Skeletal muscle satellite cell (primary cell): ENCODE results near the gene NGLY1.

ENCODE experiments used
- H3K27me3 ChIP-seq: 2 replicates; pipeline ENCODE4 v1.7.0; 2013; ENCODE audit warnings: low read length; ENCODE audit not compliant: control insufficient read depth, insufficient read depth
- H3K36me3 ChIP-seq: 2 replicates; pipeline ENCODE4 v1.7.0; 2013; ENCODE audit warnings: mild to moderate bottlenecking, control low read depth, low read length; ENCODE audit not compliant: insufficient read depth
- H3K4me1 ChIP-seq: 2 replicates; pipeline ENCODE4 v1.7.0; 2013; ENCODE audit warnings: low read length; ENCODE audit not compliant: control insufficient read depth, insufficient read depth
- H3K4me2 ChIP-seq: 2 replicates; pipeline ENCODE4 v1.7.0; 2013; ENCODE audit warnings: mild to moderate bottlenecking, low read length
- H3K4me3 ChIP-seq: 2 replicates; pipeline ENCODE4 v1.7.0; 2013; ENCODE audit warnings: low read length
- H3K9ac ChIP-seq: 2 replicates; pipeline ENCODE4 v1.7.0; 2013; ENCODE audit warnings: mild to moderate bottlenecking, low read depth, low read length, moderate library complexity
- H3K9me3 ChIP-seq: replicated peaks from 2 replicates; pipeline ENCODE4 v1.7.0; 2013; ENCODE audit warnings: mild to moderate bottlenecking, control low read depth, low read length

NGLY1 gene

GRCh38 chr3:25817107-25817506 is 33.9 kb upstream of the NGLY1 start:
- Histone ChIP-seq H3K4me3 (no peak overlapping the region), H3K36me3 (no peaks in the 10 kb centered on the region), H3K4me2 (no peak overlapping the region), H3K9ac (no peak overlapping the region), H3K4me1 (peaks cover 8% of the 10 kb centered on the region), H3K9me3 (no peaks in the 10 kb centered on the region), H3K27me3 (no peaks in the 10 kb centered on the region)

- Histone ChIP-seq H3K4me1 (no peaks in the 10 kb centered on the region), H3K4me3 (no peak overlapping the region), H3K9ac (no peak overlapping the region), H3K36me3 (no peaks in the 10 kb centered on the region), H3K9me3 (no peaks in the 10 kb centered on the region), H3K4me2 (no peak overlapping the region), H3K27me3 (no peaks in the 10 kb centered on the region)
Measured at GRCh38 chr3:25812644-25813043, 29.4 kb upstream of the NGLY1 start.

DNA sequence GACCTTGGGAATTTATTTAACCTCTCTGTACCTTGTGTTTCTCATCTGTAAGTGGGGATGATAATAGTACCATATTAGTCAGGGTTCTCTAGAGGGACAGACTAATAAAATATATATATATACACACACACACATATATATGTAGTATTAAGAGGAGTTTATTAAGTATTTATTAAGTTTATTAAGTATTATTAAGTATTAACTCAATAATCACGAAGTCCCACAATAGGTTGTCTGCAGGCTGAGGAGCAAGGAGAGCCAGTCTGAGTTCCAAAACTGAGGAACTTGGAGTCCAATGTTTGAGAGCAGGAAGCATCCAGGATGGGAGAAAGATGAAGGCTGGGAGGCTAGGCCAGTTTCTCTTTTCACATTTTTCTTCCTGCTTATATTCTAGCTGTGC is 21.4 kb upstream of the NGLY1 start:
- no peaks in the 10 kb centered on the region for H3K27me3 ChIP-seq
- no peaks in the 10 kb centered on the region for H3K36me3 ChIP-seq
- H3K9ac ChIP-seq, result no peak overlapping the region
- H3K9me3 ChIP-seq, result no peaks in the 10 kb centered on the region
- H3K4me1 ChIP-seq, result no peaks in the 10 kb centered on the region
- no peak overlapping the region for H3K4me2 ChIP-seq
- no peak overlapping the region for H3K4me3 ChIP-seq

DNA sequence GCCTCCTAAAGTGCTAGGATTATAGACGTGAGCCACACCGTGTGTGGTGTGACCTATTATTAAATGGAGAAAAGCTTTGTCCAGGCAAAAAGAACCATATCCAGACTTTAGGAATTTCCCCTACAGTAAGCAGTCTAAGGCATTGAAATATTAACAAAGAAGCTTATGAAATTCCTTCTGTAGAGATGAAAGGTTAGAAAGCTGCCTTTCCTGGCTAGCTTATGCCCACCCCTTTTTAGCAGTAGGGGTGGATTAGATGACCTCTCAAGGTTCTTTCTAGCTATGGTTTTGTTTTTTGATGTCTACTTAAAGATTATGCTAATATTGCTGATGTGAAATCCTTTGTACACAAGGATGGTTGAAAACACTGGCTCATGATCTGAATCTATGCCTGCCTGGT is 20.6 kb upstream of the NGLY1 start:
- Histone ChIP-seq H3K9ac (no peak overlapping the region), H3K4me2 (no peak overlapping the region), H3K4me3 (no peak overlapping the region), H3K9me3 (no peaks in the 10 kb centered on the region), H3K27me3 (no peaks in the 10 kb centered on the region), H3K36me3 (no peaks in the 10 kb centered on the region), H3K4me1 (no peaks in the 10 kb centered on the region)

DNA sequence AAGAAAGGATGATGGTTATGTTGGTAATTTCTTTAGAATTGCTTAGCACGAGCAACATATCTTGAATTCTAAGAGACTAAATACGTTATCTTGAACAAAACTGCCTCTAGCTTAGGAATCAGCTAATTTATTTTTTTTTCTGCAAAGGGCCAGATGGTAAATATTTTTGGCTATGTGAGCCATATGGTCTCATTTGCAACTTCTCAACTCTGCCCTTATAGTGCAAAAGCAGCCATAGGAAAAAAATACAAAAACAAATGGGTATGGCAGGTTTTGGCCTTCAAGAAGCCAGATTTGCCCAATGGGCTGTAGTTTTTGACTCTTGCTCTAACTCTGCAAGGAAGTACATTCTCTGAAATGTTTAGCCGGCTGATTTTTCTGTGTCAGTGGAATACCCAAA is 18.5 kb upstream of the NGLY1 start:
- Histone ChIP-seq H3K4me2 (no peak overlapping the region), H3K4me3 (no peak overlapping the region), H3K4me1 (no peaks in the 10 kb centered on the region), H3K27me3 (no peaks in the 10 kb centered on the region), H3K36me3 (no peaks in the 10 kb centered on the region), H3K9ac (no peak overlapping the region), H3K9me3 (no peaks in the 10 kb centered on the region)

GRCh38 chr3:25789596-25790556 is 6.6 kb upstream of the NGLY1 start, which contains the start of gene OXSM:
OXSM (plus strand) TSS chr3:25790090; CDS start chr3:25791021, 931 bp downstream.
- Histone ChIP-seq H3K36me3 (peaks cover 9% of the 10 kb centered on the region), H3K9me3 (no peaks in the 10 kb centered on the region), H3K4me2 (peak within 1 kb of the TSS; percentile 80), H3K4me1 (peaks cover 18% of the 10 kb centered on the region), H3K9ac (peak within 1 kb of the TSS; percentile 88), H3K27me3 (no peaks in the 10 kb centered on the region), H3K4me3 (peak within 1 kb of the TSS; percentile 85)

- peak overlapping the region; percentile 80 for H3K4me2 ChIP-seq
- no peaks in the 10 kb centered on the region for H3K9me3 ChIP-seq
- H3K9ac ChIP-seq, result peak overlapping the region; percentile 88
- peaks cover 20% of the 10 kb centered on the region for H3K4me1 ChIP-seq
- peak overlapping the region; percentile 85 for H3K4me3 ChIP-seq
- peaks cover 9% of the 10 kb centered on the region for H3K36me3 ChIP-seq
- H3K27me3 ChIP-seq, result no peaks in the 10 kb centered on the region
Measured at GRCh38 chr3:25789209-25789595, 6.0 kb upstream of the NGLY1 start.

- peaks cover 9% of the 10 kb centered on the region for H3K36me3 ChIP-seq
- H3K9ac ChIP-seq, result no peak overlapping the region
- H3K9me3 ChIP-seq, result no peaks in the 10 kb centered on the region
- no peaks in the 10 kb centered on the region for H3K27me3 ChIP-seq
- peaks cover 25% of the 10 kb centered on the region for H3K4me1 ChIP-seq
- H3K4me3 ChIP-seq, result no peak overlapping the region
- no peak overlapping the region for H3K4me2 ChIP-seq
Measured at GRCh38 chr3:25787689-25788088, 4.4 kb upstream of the NGLY1 start.

DNA sequence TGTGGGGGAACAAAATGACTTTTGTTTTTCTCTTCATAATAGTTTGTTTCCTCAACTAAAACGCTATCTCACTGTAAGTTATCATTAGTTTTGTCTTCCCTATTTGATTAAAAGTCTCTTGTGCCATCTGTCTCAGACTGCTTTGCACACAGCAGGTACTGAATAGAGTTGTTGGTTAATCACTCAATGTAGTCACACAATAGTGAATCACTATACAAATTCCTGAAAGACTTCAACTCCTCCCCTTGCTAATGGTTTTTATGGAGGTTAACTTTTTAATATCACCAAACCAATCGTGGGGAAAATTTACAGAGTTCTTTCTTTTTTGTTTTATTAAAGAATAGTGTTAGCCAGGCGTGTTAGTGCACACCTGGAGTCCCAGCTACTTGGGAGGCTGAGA is 2.6 kb upstream of the NGLY1 start:
- no peaks in the 10 kb centered on the region for H3K36me3 ChIP-seq
- H3K4me3 ChIP-seq, result no peak overlapping the region
- no peaks in the 10 kb centered on the region for H3K9me3 ChIP-seq
- no peak overlapping the region for H3K9ac ChIP-seq
- no peaks in the 10 kb centered on the region for H3K27me3 ChIP-seq
- H3K4me1 ChIP-seq, result peaks cover 30% of the 10 kb centered on the region
- H3K4me2 ChIP-seq, result no peak overlapping the region

- Histone ChIP-seq H3K36me3 (no peaks in the 10 kb centered on the region), H3K9me3 (no peaks in the 10 kb centered on the region), H3K9ac (no peak overlapping the region), H3K4me3 (no peak overlapping the region), H3K27me3 (no peaks in the 10 kb centered on the region), H3K4me1 (peaks cover 27% of the 10 kb centered on the region), H3K4me2 (no peak overlapping the region)
Measured at GRCh38 chr3:25784971-25785370, 1.7 kb upstream of the NGLY1 start.

DNA sequence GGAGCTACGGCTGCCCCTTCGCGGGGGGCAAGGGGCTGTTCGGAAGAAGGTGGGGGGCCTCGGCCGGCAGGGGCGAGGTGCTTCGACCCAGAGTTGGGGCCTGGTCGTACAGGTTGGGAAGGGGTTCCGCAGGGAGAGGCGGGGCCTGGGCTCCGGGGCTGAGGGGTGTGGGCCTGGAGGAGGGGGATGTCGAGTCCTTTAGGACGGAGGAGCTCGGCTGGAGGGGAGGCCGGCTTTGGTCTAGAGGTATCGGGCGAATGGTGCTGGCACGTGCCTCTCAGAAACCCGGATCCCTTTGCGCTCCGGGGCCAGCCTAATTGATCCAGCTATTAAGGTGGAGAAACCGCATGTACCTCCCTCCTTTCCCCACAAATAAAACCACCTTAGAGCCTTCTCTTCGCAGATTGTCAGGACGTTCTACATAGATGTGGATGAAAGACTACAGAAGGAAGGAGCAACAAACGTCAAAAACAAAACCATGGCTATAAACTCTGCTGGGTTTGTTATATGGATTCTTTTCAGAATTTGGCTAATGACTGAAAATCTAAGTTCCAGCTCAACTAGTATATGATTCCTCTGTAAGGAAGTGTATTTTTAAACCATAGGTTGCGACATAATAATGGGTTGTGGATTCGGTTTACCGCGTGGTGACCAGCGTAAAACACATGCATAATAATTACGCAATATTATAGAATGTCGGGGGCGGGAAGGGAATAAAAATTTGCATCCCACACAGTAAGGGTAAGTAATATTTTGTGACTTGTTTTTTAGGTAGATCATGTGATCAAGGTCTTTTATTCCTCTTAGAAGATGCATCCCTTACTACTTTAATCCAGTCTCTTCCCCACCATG is 644 bp upstream of the NGLY1 start:
- H3K9ac ChIP-seq, result peak overlapping the region; percentile 81

More for the DNA sequence above, 644 bp upstream of the NGLY1 start:
- peaks cover 22% of the 10 kb centered on the region for H3K4me1 ChIP-seq
- H3K27me3 ChIP-seq, result no peaks in the 10 kb centered on the region
- no peaks in the 10 kb centered on the region for H3K36me3 ChIP-seq
- H3K9me3 ChIP-seq, result no peaks in the 10 kb centered on the region
- H3K4me2 ChIP-seq, result peak overlapping the region; percentile 87
- H3K4me3 ChIP-seq, result peak overlapping the region; percentile 83
